ENCODE results near the gene RCN2.

Gene RCN2

GRCh38 chr15:76994496-76994895, 62.9 kb downstream of the RCN2 start:
- no peak for DNase-seq (ENCODE audit: low read depth, low spot score)

GRCh38 chr15:76994971-76995945, 63.7 kb downstream of the RCN2 start, which contains the start of gene PSTPIP1:
TSS of gene PSTPIP1 (plus strand) at chr15:76995126. CDS start at chr15:76995574, 448 bp downstream.
- DNase-seq (ENCODE audit: low read depth, low spot score), result no peak

- no peak for DNase-seq (ENCODE audit: low read depth, low spot score)
Measured at GRCh38 chr15:76996076-76996525, 64.6 kb downstream of the RCN2 start.

GRCh38 chr15:76996526-76997401, 65.2 kb downstream of the RCN2 start:
- no peak for DNase-seq (ENCODE audit: low read depth, low spot score)

- no peak for DNase-seq (ENCODE audit: low read depth, low spot score)
Measured at GRCh38 chr15:76998663-76999285, 67.2 kb downstream of the RCN2 start.

- no peak for DNase-seq (ENCODE audit: low read depth, low spot score)
Measured at GRCh38 chr15:76999996-77000395, 68.4 kb downstream of the RCN2 start.

- no peak for DNase-seq (ENCODE audit: low read depth, low spot score)
Measured at GRCh38 chr15:77001351-77001750, 69.8 kb downstream of the RCN2 start.

- DNase-seq (ENCODE audit: low read depth, low spot score), result no peak
Measured at GRCh38 chr15:77001966-77002365, 70.4 kb downstream of the RCN2 start.

GRCh38 chr15:77002436-77002835, 70.9 kb downstream of the RCN2 start:
- DNase-seq (ENCODE audit: low read depth, low spot score), result no peak

- DNase-seq (ENCODE audit: low read depth, low spot score), result no peak
Measured at GRCh38 chr15:77002954-77003912, 71.7 kb downstream of the RCN2 start.

Data from iPS DF 19.7 (cell line).